ENCODE data around the gene PHTF2.

The PHTF2 gene

GRCh38 chr7:77798394-77799077, at the start of gene PHTF2, which contains the start of gene TMEM60:
Gene PHTF2 (plus strand): TSS chr7:77798773.
Gene TMEM60 (minus strand): TSS chr7:77798434. CDS start chr7:77794373, 4,061 bp downstream.
- peak; percentile 99 for DNase-seq (ENCODE audit: low read depth)
- peak within 1 kb of the TSS; percentile 88 for H3K4me3 ChIP-seq (ENCODE audit: control insufficient read depth, low read depth, low read length)
- peak; percentile 66 for TF ChIP-seq CTCF (IDR thresholded peaks at IDR 0.05; ENCODE audit: control insufficient read depth, insufficient read depth, low read depth, low read length, missing control alignments)

GRCh38 chr7:77752016-77752415, 46.6 kb upstream of the PHTF2 start:
- TF ChIP-seq CTCF (IDR thresholded peaks at IDR 0.05; ENCODE audit: control insufficient read depth, insufficient read depth, low read depth, low read length, missing control alignments): no peak
- no peak overlapping the region for H3K4me3 ChIP-seq (ENCODE audit: control insufficient read depth, low read depth, low read length)
- DNase-seq (ENCODE audit: low read depth): no peak

GRCh38 chr7:77753173-77753572, 45.4 kb upstream of the PHTF2 start:
- no peak for TF ChIP-seq CTCF (IDR thresholded peaks at IDR 0.05; ENCODE audit: control insufficient read depth, insufficient read depth, low read depth, low read length, missing control alignments)
- DNase-seq (ENCODE audit: low read depth): no peak
- no peak overlapping the region for H3K4me3 ChIP-seq (ENCODE audit: control insufficient read depth, low read depth, low read length)

- TF ChIP-seq CTCF (IDR thresholded peaks at IDR 0.05; ENCODE audit: control insufficient read depth, insufficient read depth, low read depth, low read length, missing control alignments): no peak
- DNase-seq (ENCODE audit: low read depth): no peak
- no peak overlapping the region for H3K4me3 ChIP-seq (ENCODE audit: control insufficient read depth, low read depth, low read length)
Measured at GRCh38 chr7:77757589-77757988, 41.0 kb upstream of the PHTF2 start.

- peak; percentile 69 for TF ChIP-seq CTCF (IDR thresholded peaks at IDR 0.05; ENCODE audit: control insufficient read depth, insufficient read depth, low read depth, low read length, missing control alignments)
- H3K4me3 ChIP-seq (ENCODE audit: control insufficient read depth, low read depth, low read length): no peak overlapping the region
- DNase-seq (ENCODE audit: low read depth): no peak
Measured at GRCh38 chr7:77759294-77759889, 39.2 kb upstream of the PHTF2 start.

GRCh38 chr7:77760809-77761453, 37.6 kb upstream of the PHTF2 start:
- no peak overlapping the region for H3K4me3 ChIP-seq (ENCODE audit: control insufficient read depth, low read depth, low read length)
- TF ChIP-seq CTCF (IDR thresholded peaks at IDR 0.05; ENCODE audit: control insufficient read depth, insufficient read depth, low read depth, low read length, missing control alignments): no peak
- DNase-seq (ENCODE audit: low read depth): no peak
